Mucosa of descending colon (tissue), 3 donors: ENCODE results near the gene WDR7. TPM values are rescaled to one million over a fixed set of nuclear protein-coding genes. Genes with fewer than 3 reads are reported as not detected.

Experiments used
- ATAC-seq: fragments of 200-7000 bp; cut with Tn5 transposase; one replicate; pipeline ENCODE4 v1.9.1; 2020; ENCODE audit warnings: mild to moderate bottlenecking, moderate library complexity
- DNase-seq, 3 donors: peaks; one replicate each; pipeline ENCODE4 v3.0.0-alpha.2; 2020
- H3K36me3 ChIP-seq: fragments of 200-600 bp; one replicate; pipeline ENCODE4 v1.8.0; 2021; ENCODE audit warnings: low read depth, mild to moderate bottlenecking
- H3K4me1 ChIP-seq: fragments of 200-600 bp; one replicate; pipeline ENCODE4 v1.8.0; 2021; ENCODE audit warnings: low read depth, mild to moderate bottlenecking
- H3K4me3 ChIP-seq: fragments of 200-600 bp; one replicate; pipeline ENCODE4 v1.8.0; 2021; ENCODE audit warnings: mild to moderate bottlenecking
- H3K9me3 ChIP-seq: fragments of 200-600 bp; one replicate; pipeline ENCODE4 v1.8.0; 2021; ENCODE audit warnings: mild to moderate bottlenecking
- intact Hi-C, 2 donors: fragments of 100-400 bp; cut with DNase I in 1 of 2; cut with micrococcal nuclease in 1 of 2; formaldehyde crosslinking; loops; one replicate each; pipeline versions ENCODE4 v1.11.0 to v1.11.1; 2022; cut with DNase I, micrococcal nuclease
- total RNA-seq, 3 donors: library from RNA; stranded (reverse); fragmentation: NEBNext Ultra II Directional in 2 of 3; extraction: Animal tissue kit (Norgen Biotek cat#: 25700) in 2 of 3; gene quantifications; one replicate each; pipeline versions ENCODE4 v1.2.1 to v1.2.4, GENCODE V29; 2021 to 2023
- TF ChIP-seq, protein P1 (sequence below): fragments of 200-600 bp; IDR thresholded peaks from one replicate; pipeline ENCODE4 v1.8.0; 2022; ENCODE audit warnings: antibody characterized with exemption, mild to moderate bottlenecking
- donor health status: DM: no; HTN: no; CAD: no; lungs with moderate emphysema.
- donor health status: DM: no; HTN: no; CAD: no.
- donor health status: DM: no; HTN: yes; CAD: no.

Gene WDR7
- total RNA-seq, 3 donors from 2014 or later = 28.4 to 38.8 (median 29.3) TPM

DNA sequence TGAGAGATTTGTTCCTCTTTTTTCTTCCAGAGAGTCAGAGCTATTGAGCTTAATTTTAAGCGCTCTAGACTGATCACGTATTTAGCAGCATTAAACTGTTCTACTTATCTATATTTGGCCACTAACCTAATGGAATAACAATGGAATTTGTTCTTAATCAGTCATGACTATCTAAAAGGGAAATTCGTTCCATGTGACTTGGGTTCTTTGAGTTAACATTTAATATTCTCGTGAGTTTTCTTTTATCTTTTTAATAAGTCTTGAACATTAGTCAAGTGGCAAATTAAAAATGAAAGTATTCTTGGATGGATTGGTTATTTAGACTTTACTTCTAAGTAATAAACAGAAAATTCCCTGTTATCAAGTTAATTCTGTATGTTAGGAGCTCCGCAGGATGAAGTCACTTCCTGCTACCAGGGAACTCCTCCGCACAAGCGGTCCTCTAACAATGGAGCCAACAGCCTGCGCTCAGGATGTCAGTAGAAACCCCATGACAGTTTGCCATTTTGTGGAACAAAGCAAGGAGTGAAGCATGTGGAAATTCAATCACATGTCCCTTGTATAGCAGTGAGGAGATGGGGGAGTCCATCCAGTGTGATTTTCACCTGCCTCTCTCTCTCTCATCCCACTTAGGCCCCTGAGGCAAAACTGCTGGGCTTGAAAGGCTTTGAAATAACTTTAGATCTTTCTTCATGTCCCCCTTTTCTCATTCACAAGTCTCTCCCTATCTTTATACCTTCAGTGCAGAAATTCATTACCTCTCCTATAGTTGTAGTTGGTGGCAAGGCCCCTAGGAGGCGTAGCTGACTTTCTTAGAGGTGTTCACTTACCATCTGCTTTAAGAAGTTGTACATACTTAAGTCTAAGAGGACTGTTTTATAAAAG is 138.1 kb downstream of the WDR7 start:
- H3K36me3 ChIP-seq = no peaks in the 10 kb centered on the region
- ATAC-seq (peak; percentile 47), DNase-seq (peak in 1 of 3 donors; percentile 62)
- TF ChIP-seq, protein P1, sequence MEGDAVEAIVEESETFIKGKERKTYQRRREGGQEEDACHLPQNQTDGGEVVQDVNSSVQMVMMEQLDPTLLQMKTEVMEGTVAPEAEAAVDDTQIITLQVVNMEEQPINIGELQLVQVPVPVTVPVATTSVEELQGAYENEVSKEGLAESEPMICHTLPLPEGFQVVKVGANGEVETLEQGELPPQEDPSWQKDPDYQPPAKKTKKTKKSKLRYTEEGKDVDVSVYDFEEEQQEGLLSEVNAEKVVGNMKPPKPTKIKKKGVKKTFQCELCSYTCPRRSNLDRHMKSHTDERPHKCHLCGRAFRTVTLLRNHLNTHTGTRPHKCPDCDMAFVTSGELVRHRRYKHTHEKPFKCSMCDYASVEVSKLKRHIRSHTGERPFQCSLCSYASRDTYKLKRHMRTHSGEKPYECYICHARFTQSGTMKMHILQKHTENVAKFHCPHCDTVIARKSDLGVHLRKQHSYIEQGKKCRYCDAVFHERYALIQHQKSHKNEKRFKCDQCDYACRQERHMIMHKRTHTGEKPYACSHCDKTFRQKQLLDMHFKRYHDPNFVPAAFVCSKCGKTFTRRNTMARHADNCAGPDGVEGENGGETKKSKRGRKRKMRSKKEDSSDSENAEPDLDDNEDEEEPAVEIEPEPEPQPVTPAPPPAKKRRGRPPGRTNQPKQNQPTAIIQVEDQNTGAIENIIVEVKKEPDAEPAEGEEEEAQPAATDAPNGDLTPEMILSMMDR = peak; percentile 15
- no peak overlapping the region for H3K4me3 ChIP-seq
- intact Hi-C loops = no loop called here
- H3K4me1 ChIP-seq = no peaks in the 10 kb centered on the region
- H3K9me3 ChIP-seq = no peaks in the 10 kb centered on the region

DNA sequence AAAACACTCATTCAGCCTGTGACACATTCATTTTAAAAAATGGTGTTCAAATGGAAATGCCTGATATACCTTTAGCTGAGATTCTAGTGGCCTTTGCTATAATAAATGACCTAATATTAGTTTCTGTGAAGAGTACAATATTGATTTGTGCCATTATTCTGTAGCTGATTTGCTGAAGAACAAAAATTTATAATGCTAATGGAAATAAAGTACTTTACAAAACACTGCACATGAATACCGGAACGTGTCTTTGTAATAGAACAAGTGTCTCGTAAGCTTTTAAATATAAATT is 138.7 kb downstream of the WDR7 start:
- intact Hi-C loops = no loop called here

GRCh38 chr18:56795381-56795780 is 144.2 kb downstream of the WDR7 start:
- H3K4me3 ChIP-seq = no peak overlapping the region
- H3K4me1 ChIP-seq = no peaks in the 10 kb centered on the region
- no peak for ATAC-seq
- H3K36me3 ChIP-seq = no peaks in the 10 kb centered on the region
- intact Hi-C loops = no loop called here
- H3K9me3 ChIP-seq = no peaks in the 10 kb centered on the region
- TF ChIP-seq, protein P1 = no peak
- no peak for DNase-seq

More for the DNA sequence above, 138.7 kb downstream of the WDR7 start:
- DNase-seq = no peak
- Histone ChIP-seq H3K9me3 (no peaks in the 10 kb centered on the region), H3K4me3 (no peak overlapping the region), H3K4me1 (no peaks in the 10 kb centered on the region), H3K36me3 (no peaks in the 10 kb centered on the region)
- TF ChIP-seq, protein P1 = no peak
- no peak for ATAC-seq

GRCh38 chr18:56799756-56800155 is 148.6 kb downstream of the WDR7 start:
- intact Hi-C loops = no loop called here
- DNase-seq = no peak
- no peaks in the 10 kb centered on the region for H3K36me3 ChIP-seq
- no peaks in the 10 kb centered on the region for H3K4me1 ChIP-seq
- no peak overlapping the region for H3K4me3 ChIP-seq
- ATAC-seq = no peak
- no peaks in the 10 kb centered on the region for H3K9me3 ChIP-seq
- TF ChIP-seq, protein P1 = no peak

- intact Hi-C loops = no loop called here
- Histone ChIP-seq H3K4me3 (no peak overlapping the region), H3K4me1 (no peaks in the 10 kb centered on the region), H3K36me3 (no peaks in the 10 kb centered on the region), H3K9me3 (no peaks in the 10 kb centered on the region)
- ATAC-seq = no peak
- DNase-seq = no peak
- TF ChIP-seq, protein P1 = no peak
These were observed 151.9 kb downstream of the WDR7 start for GRCh38 chr18:56803051-56803450.
